HG02885 (cell line): ENCODE measurements around the gene CCER1.

Experiments used
- ATAC-seq: cut with Tn5 transposase; IDR thresholded peaks from one replicate; pipeline ENCODE4 v1.9.1; 2021; ENCODE audit warnings: mild to moderate bottlenecking; ENCODE audit not compliant: unreplicated experiment, poor library complexity

CCER1 gene

GRCh38 chr12:90924406-90924805 lies 30.6 kb downstream of the CCER1 start:
- no peak for ATAC-seq

GRCh38 chr12:90922145-90922627 lies 32.8 kb downstream of the CCER1 start:
- no peak for ATAC-seq

- no peak for ATAC-seq
Observed at GRCh38 chr12:90921536-90921935, 33.4 kb downstream of the CCER1 start.

GRCh38 chr12:90920222-90920621 lies 34.8 kb downstream of the CCER1 start:
- ATAC-seq, result no peak

DNA sequence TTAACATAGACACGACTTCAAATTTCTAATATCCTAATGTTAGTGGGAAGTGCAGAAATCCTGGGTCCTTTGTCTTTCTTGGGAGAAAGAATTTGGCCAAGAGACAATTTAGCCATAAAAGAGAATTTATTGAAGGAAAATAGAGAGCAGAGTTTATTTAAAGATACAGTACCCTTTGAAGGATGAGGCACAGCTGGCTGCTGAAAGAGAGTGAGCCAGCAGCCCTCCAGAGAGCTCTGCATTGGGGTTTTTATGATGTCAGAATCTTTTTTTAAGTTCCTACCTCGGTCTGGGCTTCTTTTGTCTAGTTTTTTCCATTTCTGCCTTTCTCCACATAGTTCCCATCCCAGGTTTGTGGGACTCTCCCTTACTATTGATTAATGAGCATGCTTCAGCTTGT lies 37.5 kb downstream of the CCER1 start:
- ATAC-seq, result no peak

DNA sequence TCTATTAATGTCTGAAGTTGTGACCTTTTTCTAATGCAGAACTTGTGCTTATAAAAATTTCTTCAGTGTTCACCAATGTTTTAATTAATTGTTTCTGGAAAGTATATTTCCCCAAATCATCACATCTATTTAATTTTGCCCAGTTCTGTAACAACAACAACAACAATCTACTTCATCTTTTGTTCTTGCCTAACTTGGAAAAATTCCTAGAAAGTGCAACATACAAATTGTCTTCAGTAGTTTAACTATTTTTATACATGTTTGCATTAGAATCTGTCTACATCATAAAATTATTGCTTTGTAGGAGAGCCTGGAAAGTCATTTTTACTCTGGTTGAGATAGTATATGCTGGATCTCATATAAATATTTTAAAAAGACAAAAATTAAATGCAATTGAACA lies 38.5 kb downstream of the CCER1 start:
- no peak for ATAC-seq

DNA sequence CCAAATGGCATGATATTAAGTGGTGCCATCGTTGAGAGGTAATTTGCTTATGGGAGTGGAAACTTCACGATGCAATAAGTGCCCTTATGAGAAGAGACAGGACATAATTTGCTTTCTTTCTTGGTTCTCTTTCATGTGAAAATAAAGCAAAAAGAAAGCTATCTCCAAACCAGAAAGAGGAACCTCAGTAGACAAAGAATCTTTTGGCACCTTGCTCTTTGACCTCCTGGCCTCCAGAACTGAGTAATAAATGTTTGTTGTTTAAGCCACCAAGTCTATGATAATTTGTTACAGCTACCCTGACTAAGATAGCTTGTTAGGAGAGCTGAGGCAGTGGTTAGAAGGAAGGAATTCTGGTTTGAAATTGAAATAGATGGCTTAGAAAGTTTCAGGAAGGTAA lies 39.6 kb downstream of the CCER1 start:
- no peak for ATAC-seq

- ATAC-seq, result no peak
Observed at GRCh38 chr12:90910958-90911357, 44.0 kb downstream of the CCER1 start.

GRCh38 chr12:90909069-90909770 lies 45.8 kb downstream of the CCER1 start:
- ATAC-seq, result no peak

GRCh38 chr12:90908465-90908864 lies 46.5 kb downstream of the CCER1 start:
- no peak for ATAC-seq

GRCh38 chr12:90905691-90906370 lies 49.1 kb downstream of the CCER1 start:
- no peak for ATAC-seq

- ATAC-seq, result no peak
Observed at GRCh38 chr12:90902596-90902995, 52.4 kb downstream of the CCER1 start.
